Nephron progenitor cell (in vitro differentiated cells): Measurements from ENCODE around the gene BRPF3.

Source experiments
- DNase-seq: peaks from one replicate; pipeline ENCODE4 v3.0.0; 2021
- H3K27ac Mint-ChIP-seq: 2 replicates; pipeline ENCODE4 v1.8.0; 2021; ENCODE audit warnings: mild to moderate bottlenecking, moderate library complexity, mixed read lengths
- H3K27me3 Mint-ChIP-seq: 2 replicates; pipeline ENCODE4 v1.8.0; 2021; ENCODE audit warnings: mild to moderate bottlenecking, low read depth, mixed read lengths; ENCODE audit not compliant: poor library complexity
- H3K36me3 Mint-ChIP-seq: 2 replicates; pipeline ENCODE4 v1.8.0; 2021; ENCODE audit warnings: low read depth, mixed read lengths
- H3K4me1 Mint-ChIP-seq: 2 replicates; pipeline ENCODE4 v1.8.0; 2021; ENCODE audit warnings: mixed read lengths
- H3K4me3 Mint-ChIP-seq: 2 replicates; pipeline ENCODE4 v1.8.0; 2021; ENCODE audit warnings: mild to moderate bottlenecking, moderate library complexity, mixed read lengths
- H3K9me3 Mint-ChIP-seq: 2 replicates; pipeline ENCODE4 v1.8.0; 2021; ENCODE audit warnings: mild to moderate bottlenecking, moderate library complexity, mixed read lengths
- CTCF ChIP-seq: fragments of 200-600 bp; sonication (generic); IDR thresholded peaks from 2 replicates; pipeline ENCODE4 v1.5.0; 2021; ENCODE audit warnings: antibody characterized with exemption

Gene BRPF3

GRCh38 chr6:36263390-36264000 is 67.0 kb downstream of the BRPF3 start:
- Mint-ChIP-seq H3K36me3 (no peaks in the 10 kb centered on the region), H3K4me3 (no peak overlapping the region), H3K4me1 (peaks cover 3% of the 10 kb centered on the region), H3K27ac (no peak overlapping the region), H3K27me3 (peaks cover 16% of the 10 kb centered on the region), H3K9me3 (peaks cover 14% of the 10 kb centered on the region)
- DNase-seq = no peak
- no peak for TF ChIP-seq CTCF

- H3K27me3 Mint-ChIP-seq = peaks cover 16% of the 10 kb centered on the region
- no peak overlapping the region for H3K4me3 Mint-ChIP-seq
- H3K4me1 Mint-ChIP-seq = peaks cover 11% of the 10 kb centered on the region
- H3K36me3 Mint-ChIP-seq = no peaks in the 10 kb centered on the region
- no peak for TF ChIP-seq CTCF
- H3K9me3 Mint-ChIP-seq = peaks cover 14% of the 10 kb centered on the region
- DNase-seq = no peak
- no peak overlapping the region for H3K27ac Mint-ChIP-seq
Measured at GRCh38 chr6:36265744-36266143, 69.2 kb downstream of the BRPF3 start.

- Mint-ChIP-seq H3K4me3 (no peak overlapping the region), H3K27ac (no peak overlapping the region), H3K36me3 (no peaks in the 10 kb centered on the region), H3K4me1 (peaks cover 11% of the 10 kb centered on the region), H3K9me3 (peaks cover 14% of the 10 kb centered on the region), H3K27me3 (peaks cover 17% of the 10 kb centered on the region)
- TF ChIP-seq CTCF = no peak
- DNase-seq = no peak
Measured at GRCh38 chr6:36266913-36267644, 70.5 kb downstream of the BRPF3 start.

GRCh38 chr6:36267731-36268477 is 71.4 kb downstream of the BRPF3 start:
- Mint-ChIP-seq H3K27me3 (peaks cover 13% of the 10 kb centered on the region), H3K4me1 (peaks cover 11% of the 10 kb centered on the region), H3K36me3 (no peaks in the 10 kb centered on the region), H3K9me3 (peaks cover 14% of the 10 kb centered on the region), H3K27ac (no peak overlapping the region), H3K4me3 (no peak overlapping the region)
- no peak for TF ChIP-seq CTCF
- DNase-seq = no peak

- H3K27ac Mint-ChIP-seq = no peak overlapping the region
- H3K9me3 Mint-ChIP-seq = peaks cover 14% of the 10 kb centered on the region
- DNase-seq = no peak
- no peak overlapping the region for H3K4me3 Mint-ChIP-seq
- no peaks in the 10 kb centered on the region for H3K36me3 Mint-ChIP-seq
- H3K27me3 Mint-ChIP-seq = peaks cover 19% of the 10 kb centered on the region
- peaks cover 11% of the 10 kb centered on the region for H3K4me1 Mint-ChIP-seq
- no peak for TF ChIP-seq CTCF
Measured at GRCh38 chr6:36268478-36269275, 72.1 kb downstream of the BRPF3 start.
